C4-2B (cell line): ENCODE measurements around the gene KANK2.

Experiments used
- H3K27ac ChIP-seq: fragments of 450-650 bp; 2 replicates; pipeline ENCODE4 v1.5.1; 2017
- CTCF ChIP-seq: fragments of 450-650 bp; conservative IDR thresholded peaks from 2 replicates; pipeline ENCODE4 v1.5.1; 2017; ENCODE audit warnings: mild to moderate bottlenecking
- ZFX ChIP-seq: fragments of 450-650 bp; IDR thresholded peaks from 2 replicates; pipeline ENCODE4 v1.6.1; 2017

Gene KANK2

GRCh38 chr19:11233073-11233472 lies 35.7 kb upstream of the KANK2 start:
- TF ChIP-seq ZFX (no peak), CTCF (no peak)

GRCh38 chr19:11232555-11232954 lies 35.2 kb upstream of the KANK2 start:
- TF ChIP-seq CTCF (no peak), ZFX (no peak)
- H3K27ac ChIP-seq: no peak overlapping the region

More at GRCh38 chr19:11233073-11233472, 35.7 kb upstream of the KANK2 start:
- no peak overlapping the region for H3K27ac ChIP-seq

- no peak overlapping the region for H3K27ac ChIP-seq
These were observed 33.5 kb upstream of the KANK2 start for GRCh38 chr19:11230621-11231386.

GRCh38 chr19:11227195-11227886 lies 30.0 kb upstream of the KANK2 start:
- no peak for TF ChIP-seq ZFX
- TF ChIP-seq CTCF: no peak

More at GRCh38 chr19:11230621-11231386, 33.5 kb upstream of the KANK2 start:
- TF ChIP-seq CTCF: no peak
- no peak for TF ChIP-seq ZFX

GRCh38 chr19:11226716-11227166 lies 29.4 kb upstream of the KANK2 start:
- TF ChIP-seq CTCF: no peak
- TF ChIP-seq ZFX: no peak
- H3K27ac ChIP-seq: no peak overlapping the region

More at GRCh38 chr19:11227195-11227886, 30.0 kb upstream of the KANK2 start:
- H3K27ac ChIP-seq: no peak overlapping the region

- TF ChIP-seq CTCF (no peak), ZFX (no peak)
- no peak overlapping the region for H3K27ac ChIP-seq
These were observed 28.5 kb upstream of the KANK2 start for GRCh38 chr19:11225815-11226214.

GRCh38 chr19:11225172-11225571 lies 27.8 kb upstream of the KANK2 start:
- TF ChIP-seq ZFX: no peak
- no peak for TF ChIP-seq CTCF
- no peak overlapping the region for H3K27ac ChIP-seq
